SU-DHL-6 (cell line): ENCODE measurements around the gene CDC20.

ENCODE experiments used
- CTCF ChIP-seq: fragments of 200-600 bp; sonication (generic); IDR thresholded peaks from one replicate; pipeline ENCODE4 v1.5.1; 2017; ENCODE audit warnings: antibody characterized with exemption, mild to moderate bottlenecking, low read length, moderate library complexity; ENCODE audit not compliant: insufficient read depth, poor library complexity, severe bottlenecking
- EZH2phosphoT487 ChIP-seq: fragments of 200-600 bp; sonication (generic), shearing (Covaris generic); conservative IDR thresholded peaks from 2 replicates; pipeline ENCODE4 v1.6.1; 2018; ENCODE audit warnings: mild to moderate bottlenecking, antibody characterized with exemption, low read length, moderate library complexity, mixed read lengths

- no peak for TF ChIP-seq CTCF
- TF ChIP-seq EZH2phosphoT487: no peak
Observed at GRCh38 chr1:43358121-43358745, 548 bp upstream of the CDC20 start.
